DND-41 (cell line): ENCODE data around the gene A1BG.
A peak's percentile ranks its signal among the peaks of the same experiment; 100 is the strongest.
"Not testable (repeated sequence)": the region's sequence is repeated elsewhere in the genome, so short reads cannot be mapped to it uniquely, and the experiment has no call there.

Source experiments
- EZH2 ChIP-seq: IDR thresholded peaks from 3 replicates; pipeline ENCODE4 v1.6.1; 2012; ENCODE audit warnings: borderline replicate concordance, low read depth, mild to moderate bottlenecking, moderate library complexity, low read length, inconsistent platforms; ENCODE audit not compliant: severe bottlenecking
- TF ChIP-seq, protein P1 (sequence below): IDR thresholded peaks from 2 replicates; pipeline ENCODE4 v1.5.1; 2012; ENCODE audit warnings: borderline replicate concordance, low read length, moderate library complexity, mild to moderate bottlenecking; ENCODE audit not compliant: poor library complexity, severe bottlenecking; ENCODE audit errors: extremely low read depth

DNA sequence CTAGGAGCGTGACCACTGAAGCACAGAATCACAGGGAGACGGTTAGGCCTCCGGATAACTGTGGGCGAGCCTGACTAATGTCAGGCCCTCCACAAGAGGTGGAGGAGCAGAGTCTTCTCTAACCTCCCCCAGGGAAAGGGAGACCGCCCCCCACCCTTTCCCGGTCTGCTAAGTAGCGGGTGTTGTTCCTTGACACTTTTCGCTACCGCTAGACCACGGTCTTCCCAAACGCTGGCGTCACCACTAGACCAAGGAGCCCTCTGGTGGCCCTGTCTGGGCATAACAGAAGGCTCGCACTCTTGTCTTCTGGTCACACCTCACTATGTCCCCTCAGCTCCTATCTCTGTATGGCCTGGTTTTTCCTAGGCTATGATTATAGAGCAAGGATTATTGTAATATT is 42.6 kb downstream of the A1BG start:
- TF ChIP-seq, protein P1, sequence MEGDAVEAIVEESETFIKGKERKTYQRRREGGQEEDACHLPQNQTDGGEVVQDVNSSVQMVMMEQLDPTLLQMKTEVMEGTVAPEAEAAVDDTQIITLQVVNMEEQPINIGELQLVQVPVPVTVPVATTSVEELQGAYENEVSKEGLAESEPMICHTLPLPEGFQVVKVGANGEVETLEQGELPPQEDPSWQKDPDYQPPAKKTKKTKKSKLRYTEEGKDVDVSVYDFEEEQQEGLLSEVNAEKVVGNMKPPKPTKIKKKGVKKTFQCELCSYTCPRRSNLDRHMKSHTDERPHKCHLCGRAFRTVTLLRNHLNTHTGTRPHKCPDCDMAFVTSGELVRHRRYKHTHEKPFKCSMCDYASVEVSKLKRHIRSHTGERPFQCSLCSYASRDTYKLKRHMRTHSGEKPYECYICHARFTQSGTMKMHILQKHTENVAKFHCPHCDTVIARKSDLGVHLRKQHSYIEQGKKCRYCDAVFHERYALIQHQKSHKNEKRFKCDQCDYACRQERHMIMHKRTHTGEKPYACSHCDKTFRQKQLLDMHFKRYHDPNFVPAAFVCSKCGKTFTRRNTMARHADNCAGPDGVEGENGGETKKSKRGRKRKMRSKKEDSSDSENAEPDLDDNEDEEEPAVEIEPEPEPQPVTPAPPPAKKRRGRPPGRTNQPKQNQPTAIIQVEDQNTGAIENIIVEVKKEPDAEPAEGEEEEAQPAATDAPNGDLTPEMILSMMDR: peak; percentile 39
- not testable (repeated sequence) for TF ChIP-seq EZH2
